WTC11 (cell line): ENCODE measurements around the gene C1QL1.

Source experiments
- ATF1 ChIP-seq: sonication (generic); formaldehyde crosslinking; IDR thresholded peaks from 2 replicates; pipeline ENCODE4 v1.8.1; 2023; ENCODE audit warnings: mild to moderate bottlenecking, moderate library complexity, missing genetic modification reagents
- FOXP1 ChIP-seq: sonication (generic); formaldehyde crosslinking; IDR thresholded peaks from 2 replicates; pipeline ENCODE4 v1.8.0; 2022; ENCODE audit warnings: missing genetic modification reagents, mild to moderate bottlenecking, moderate library complexity, borderline replicate concordance
- SP1 ChIP-seq: sonication (generic); formaldehyde crosslinking; conservative IDR thresholded peaks from 2 replicates; pipeline ENCODE4 v1.8.1; 2022; ENCODE audit warnings: missing genetic modification reagents
- ZNF416 ChIP-seq: fragments of 250-450 bp; sonication (Bioruptor Pico); IDR thresholded peaks from 2 replicates; pipeline ENCODE4 v1.9.0; 2021; ENCODE audit warnings: mild to moderate bottlenecking, inconsistent platforms
- TF ChIP-seq, protein P1 (sequence below): sonication (generic); formaldehyde crosslinking; IDR thresholded peaks from 2 replicates; pipeline ENCODE4 v1.8.0; 2022; ENCODE audit warnings: mild to moderate bottlenecking, missing genetic modification reagents

DNA sequence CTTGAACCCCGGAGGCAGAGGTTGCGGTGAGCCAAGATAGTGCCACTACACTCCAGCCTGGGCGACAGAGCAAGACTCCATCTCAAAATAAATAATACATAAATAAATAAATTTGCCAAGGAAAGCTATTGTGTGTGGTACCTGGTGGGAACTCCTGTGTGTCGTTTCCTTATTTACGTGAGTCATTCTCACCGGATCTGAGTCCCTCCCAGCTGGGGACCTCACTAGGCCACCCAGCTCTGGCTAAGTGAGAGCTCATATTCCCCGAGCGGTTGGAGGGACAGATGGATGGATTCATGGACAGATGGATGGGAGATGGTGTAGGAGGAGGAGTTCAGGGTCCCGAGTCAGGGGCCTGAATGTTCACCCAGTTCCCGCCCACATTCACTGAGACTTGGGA is 22.9 kb upstream of the C1QL1 start:
- no peak for TF ChIP-seq FOXP1 (CRISPR knock-in tag)
- no peak for TF ChIP-seq ATF1 (CRISPR knock-in tag)
- no peak for TF ChIP-seq ZNF416 (CRISPR knock-in tag)
- no peak for TF ChIP-seq SP1 (CRISPR knock-in tag)
- TF ChIP-seq, protein P1, sequence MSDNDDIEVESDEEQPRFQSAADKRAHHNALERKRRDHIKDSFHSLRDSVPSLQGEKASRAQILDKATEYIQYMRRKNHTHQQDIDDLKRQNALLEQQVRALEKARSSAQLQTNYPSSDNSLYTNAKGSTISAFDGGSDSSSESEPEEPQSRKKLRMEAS (CRISPR knock-in tag), result no peak
